Measurements from ENCODE around the gene LUZP2.

LUZP2 gene

GRCh38 chr11:24509114-24509513 lies 12.3 kb downstream of the LUZP2 start:
- Histone ChIP-seq H3K36me3 (replicated peaks; ENCODE audit: insufficient read depth, low read length) (no peaks in the 10 kb centered on the region), H3K27ac (ENCODE audit: low read length) (no peak overlapping the region), H3F3A (ENCODE audit: insufficient read depth, low read length) (no peaks in the 10 kb centered on the region), H3K4me3 (ENCODE audit: low read length) (no peak overlapping the region), H3K9me3 (replicated peaks; ENCODE audit: insufficient read depth, low read length) (no peaks in the 10 kb centered on the region), H2AFZ (ENCODE audit: low read length) (no peak overlapping the region), H4K20me1 (ENCODE audit: insufficient read depth, low read length) (no peaks in the 10 kb centered on the region), H3K9me2 (replicated peaks; ENCODE audit: insufficient read depth, low read length) (no peaks in the 10 kb centered on the region), H3K4me2 (ENCODE audit: low read depth, low read length) (no peak overlapping the region), H3K27me3 (replicated peaks; ENCODE audit: insufficient read depth, low read length) (no peaks in the 10 kb centered on the region), H3K9ac (ENCODE audit: low read length) (no peak overlapping the region), H3K79me2 (ENCODE audit: low read length) (no peaks in the 10 kb centered on the region), H3K4me1 (ENCODE audit: low read length) (no peaks in the 10 kb centered on the region)
- DNase-seq: peak; percentile 25
- no peak for TF ChIP-seq EZH2 (optimal IDR thresholded peaks at IDR 0.05; ENCODE audit: low read depth, low read length)
- TF ChIP-seq CTCF (IDR thresholded peaks at IDR 0.05; ENCODE audit: low read length): peak; percentile 21

GRCh38 chr11:24511511-24511910 lies 14.7 kb downstream of the LUZP2 start:
- Histone ChIP-seq H3K9ac (ENCODE audit: low read length) (no peak overlapping the region), H3K27ac (ENCODE audit: low read length) (no peak overlapping the region), H3F3A (ENCODE audit: insufficient read depth, low read length) (no peaks in the 10 kb centered on the region), H3K9me2 (replicated peaks; ENCODE audit: insufficient read depth, low read length) (no peaks in the 10 kb centered on the region), H3K4me2 (ENCODE audit: low read depth, low read length) (no peak overlapping the region), H3K9me3 (replicated peaks; ENCODE audit: insufficient read depth, low read length) (no peaks in the 10 kb centered on the region), H3K4me3 (ENCODE audit: low read length) (no peak overlapping the region), H3K4me1 (ENCODE audit: low read length) (no peaks in the 10 kb centered on the region), H2AFZ (ENCODE audit: low read length) (no peak overlapping the region), H4K20me1 (ENCODE audit: insufficient read depth, low read length) (no peaks in the 10 kb centered on the region), H3K27me3 (replicated peaks; ENCODE audit: insufficient read depth, low read length) (no peaks in the 10 kb centered on the region), H3K79me2 (ENCODE audit: low read length) (no peaks in the 10 kb centered on the region), H3K36me3 (replicated peaks; ENCODE audit: insufficient read depth, low read length) (no peaks in the 10 kb centered on the region)
- TF ChIP-seq CTCF (IDR thresholded peaks at IDR 0.05; ENCODE audit: low read length): no peak
- TF ChIP-seq EZH2 (optimal IDR thresholded peaks at IDR 0.05; ENCODE audit: low read depth, low read length): no peak
- no peak for DNase-seq

GRCh38 chr11:24513479-24514218 lies 16.8 kb downstream of the LUZP2 start:
- H3K9ac ChIP-seq (ENCODE audit: low read length): no peak overlapping the region
- H3K4me1 ChIP-seq (ENCODE audit: low read length): no peaks in the 10 kb centered on the region
- TF ChIP-seq EZH2phosphoT487 (IDR thresholded peaks at IDR 0.05; ENCODE audit: low read length) (no peak), EZH2 (optimal IDR thresholded peaks at IDR 0.05; ENCODE audit: low read depth, low read length) (no peak), CTCF (IDR thresholded peaks at IDR 0.05; ENCODE audit: low read length) (no peak)
- H2AFZ ChIP-seq (ENCODE audit: low read length): no peak overlapping the region
- no peak overlapping the region for H3K4me2 ChIP-seq (ENCODE audit: low read depth, low read length)
- H3F3A ChIP-seq (ENCODE audit: insufficient read depth, low read length): no peaks in the 10 kb centered on the region
- H3K36me3 ChIP-seq (replicated peaks; ENCODE audit: insufficient read depth, low read length): no peaks in the 10 kb centered on the region
- H3K79me2 ChIP-seq (ENCODE audit: low read length): no peaks in the 10 kb centered on the region
- no peak overlapping the region for H3K4me3 ChIP-seq (ENCODE audit: low read length)
- DNase-seq: no peak
- no peaks in the 10 kb centered on the region for H3K9me2 ChIP-seq (replicated peaks; ENCODE audit: insufficient read depth, low read length)
- no peaks in the 10 kb centered on the region for H3K27me3 ChIP-seq (replicated peaks; ENCODE audit: insufficient read depth, low read length)
- no peak overlapping the region for H3K27ac ChIP-seq (ENCODE audit: low read length)
- H4K20me1 ChIP-seq (ENCODE audit: insufficient read depth, low read length): no peaks in the 10 kb centered on the region
- no peaks in the 10 kb centered on the region for H3K9me3 ChIP-seq (replicated peaks; ENCODE audit: insufficient read depth, low read length)
